HCT116 (cell line): Measurements from ENCODE around the gene KLK7. TPM values are rescaled to one million over a fixed set of nuclear protein-coding genes. Genes with fewer than 3 reads are reported as not detected.

Source experiments
- ATAC-seq: fragments of 200-7000 bp; cut with Tn5 transposase; 2 replicates; pipeline ENCODE4 v1.9.1; 2020; ENCODE audit warnings: mild to moderate bottlenecking, moderate library complexity
- BruUV-seq: library from RNA; stranded (reverse); fragments of 400-500 nt; replicated peaks from 2 replicates; lab custom pipeline; 2021; lab: Mats Ljungman, UMichigan
- CTCF ChIA-PET: fragments of 300-600 bp; sonication (Branson Sonifier 250); formaldehyde crosslinking; loops from one replicate; lab custom pipeline; 2021; ENCODE audit warnings: antibody characterized with exemption; lab: Charles Lee
- POLR2A ChIA-PET: fragments of 300-600, 350-600 bp; sonication (Branson Sonifier 250); formaldehyde crosslinking; loops from one replicate; lab custom pipeline; 2021; ENCODE audit warnings: antibody characterized with exemption; lab: Charles Lee
- RAD21 ChIA-PET, 2 experiments: fragments of 300-600 bp; sonication (Branson Sonifier 250); formaldehyde crosslinking; loops; one replicate each; lab custom pipeline; 2023; ENCODE audit warnings: low total read pairs in 2 of 2; ENCODE audit not compliant: uncharacterized antibody in 2 of 2, unreplicated experiment in 2 of 2, low non-redundant PET in 1 of 2; lab: Charles Lee
- DNase-seq: peaks from one replicate; pipeline ENCODE4 v3.0.0-alpha.2; 2010; ENCODE audit warnings: low read depth, low spot score
- H2AFZ ChIP-seq: fragments of 200-600 bp; shearing (Covaris generic), sonication (generic); 2 replicates; pipeline ENCODE4 v1.6.1; 2017; ENCODE audit warnings: low read depth, mixed run types, mixed read lengths, antibody characterized with exemption, low read length; ENCODE audit not compliant: poor library complexity, severe bottlenecking
- H3K27ac ChIP-seq: 2 replicates; pipeline ENCODE4 v1.5.1; 2012; ENCODE audit warnings: low read depth, low read length
- H3K27me3 ChIP-seq: fragments of 200-600 bp; sonication (generic); 2 replicates; pipeline ENCODE4 v1.6.1; 2016; ENCODE audit warnings: mixed run types, low read length, mixed read lengths; ENCODE audit not compliant: insufficient read depth
- H3K36me3 ChIP-seq, 2 experiments: fragments of 200-500 bp in 1 of 2; fragments of 200-600 bp in 1 of 2; sonication (Bioruptor generic) in 1 of 2; sonication (generic) in 1 of 2; 2 replicates each; pipeline versions ENCODE4 v1.5.1 to v1.6.1; 2014 to 2016; ENCODE audit warnings: low read length in 2 of 2, inconsistent platforms in 1 of 2, mixed read lengths in 1 of 2, mixed run types in 1 of 2; ENCODE audit not compliant: insufficient read depth in 2 of 2, control insufficient read depth in 1 of 2
- H3K4me1 ChIP-seq, 2 experiments: fragments of 200-600 bp in 1 of 2; sonication (generic) in 1 of 2; 2 replicates each; pipeline versions ENCODE4 v1.5.1 to v1.6.1; 2012 to 2017; ENCODE audit warnings: low read length in 2 of 2, inconsistent platforms in 1 of 2, mild to moderate bottlenecking in 1 of 2, mixed read lengths in 1 of 2, mixed run types in 1 of 2, moderate library complexity in 1 of 2; ENCODE audit not compliant: insufficient read depth in 2 of 2, control insufficient read depth in 1 of 2
- H3K4me2 ChIP-seq: fragments of 200-600 bp; sonication (generic); 2 replicates; pipeline ENCODE4 v1.6.1; 2017; ENCODE audit warnings: mixed run types, low read length, mixed read lengths
- H3K4me3 ChIP-seq, 2 experiments: fragments of 200-600 bp in 1 of 2; sonication (generic) in 1 of 2; replicated peaks in 1 of 2; 2 replicates each; pipeline ENCODE4 v1.5.1; 2011 to 2016; ENCODE audit warnings: low read length in 2 of 2, control low read depth in 1 of 2, low read depth in 1 of 2, mild to moderate bottlenecking in 1 of 2, mixed read lengths in 1 of 2, mixed run types in 1 of 2
- H3K79me2 ChIP-seq: fragments of 200-600 bp; sonication (generic); 2 replicates; pipeline ENCODE4 v1.6.1; 2017; ENCODE audit warnings: mild to moderate bottlenecking, mixed run types, low read length, moderate library complexity, mixed read lengths; ENCODE audit not compliant: insufficient read depth
- H3K9ac ChIP-seq: fragments of 200-600 bp; sonication (generic); 2 replicates; pipeline ENCODE4 v1.6.1; 2016; ENCODE audit warnings: low read length, mixed read lengths
- H3K9me2 ChIP-seq: fragments of 200-600 bp; sonication (generic), shearing (Covaris generic); 2 replicates; pipeline ENCODE4 v1.6.1; 2017; ENCODE audit warnings: mixed run types, mild to moderate bottlenecking, moderate library complexity; ENCODE audit not compliant: insufficient read depth
- H3K9me3 ChIP-seq, 2 experiments: fragments of 200-500 bp in 1 of 2; fragments of 200-600 bp in 1 of 2; sonication (Bioruptor generic) in 1 of 2; sonication (generic) in 1 of 2; 2 replicates each; pipeline ENCODE4 v1.6.1; 2014 to 2017; ENCODE audit warnings: low read length in 2 of 2, mixed read lengths in 2 of 2, inconsistent platforms in 1 of 2, low read depth in 1 of 2, mild to moderate bottlenecking in 1 of 2, mixed run types in 1 of 2, moderate library complexity in 1 of 2; ENCODE audit not compliant: control insufficient read depth in 1 of 2, insufficient read depth in 1 of 2
- H4K20me1 ChIP-seq: fragments of 200-600 bp; sonication (generic), shearing (Covaris generic); 2 replicates; pipeline ENCODE4 v1.6.1; 2017; ENCODE audit warnings: mixed run types, mild to moderate bottlenecking, moderate library complexity; ENCODE audit not compliant: insufficient read depth
- ATF3 ChIP-seq: IDR thresholded peaks from 2 replicates; pipeline ENCODE4 v1.6.1; 2012
- CBX3 ChIP-seq: IDR thresholded peaks from 2 replicates; pipeline ENCODE4 v1.6.1; 2012; ENCODE audit warnings: low read depth
- CEBPB ChIP-seq: IDR thresholded peaks from 2 replicates; pipeline ENCODE4 v1.6.1; 2012; ENCODE audit warnings: low read depth
- EGR1 ChIP-seq: IDR thresholded peaks from 2 replicates; pipeline ENCODE4 v1.6.1; 2012; ENCODE audit warnings: low read depth
- ELF1 ChIP-seq: IDR thresholded peaks from 2 replicates; pipeline ENCODE4 v1.6.1; 2012; ENCODE audit warnings: low read depth, borderline replicate concordance
- EZH2 ChIP-seq: fragments of 200-600 bp; sonication (generic); IDR thresholded peaks from 2 replicates; pipeline ENCODE4 v1.6.1; 2017; ENCODE audit warnings: antibody characterized with exemption, mixed run types
- EZH2phosphoT487 ChIP-seq: fragments of 200-600 bp; IDR thresholded peaks from 2 replicates; pipeline ENCODE4 v1.6.1; 2018; ENCODE audit warnings: antibody characterized with exemption, borderline replicate concordance
- FOSL1 ChIP-seq: IDR thresholded peaks from 2 replicates; pipeline ENCODE4 v1.6.1; 2012; ENCODE audit warnings: low read depth
- MAX ChIP-seq: IDR thresholded peaks from 2 replicates; pipeline ENCODE4 v1.6.1; 2012
- POLR2A ChIP-seq: IDR thresholded peaks from 2 replicates; pipeline ENCODE4 v1.7.0; 2011; ENCODE audit warnings: borderline replicate concordance; ENCODE audit not compliant: insufficient read depth, insufficient read length; ENCODE audit errors: extremely low read depth
- RAD21 ChIP-seq: IDR thresholded peaks from 2 replicates; pipeline ENCODE4 v1.6.1; 2012; ENCODE audit warnings: low read depth, mild to moderate bottlenecking
- REST ChIP-seq: IDR thresholded peaks from 2 replicates; pipeline ENCODE4 v1.6.1; 2012; ENCODE audit warnings: low read depth
- SIN3A ChIP-seq: IDR thresholded peaks from 2 replicates; pipeline ENCODE4 v1.6.1; 2012; ENCODE audit warnings: low read depth
- SP1 ChIP-seq: IDR thresholded peaks from 2 replicates; pipeline ENCODE4 v1.6.1; 2012; ENCODE audit warnings: low read depth
- SRF ChIP-seq: IDR thresholded peaks from 2 replicates; pipeline ENCODE4 v1.6.1; 2012; ENCODE audit warnings: low read depth
- TCF7L2 ChIP-seq: IDR thresholded peaks from 2 replicates; pipeline ENCODE4 v1.7.0; 2011; ENCODE audit warnings: borderline replicate concordance, inconsistent platforms; ENCODE audit not compliant: insufficient read depth, insufficient read length; ENCODE audit errors: extremely low read depth
- YY1 ChIP-seq: IDR thresholded peaks from 2 replicates; pipeline ENCODE4 v1.6.1; 2011; ENCODE audit warnings: low read length, low read depth, moderate library complexity, mild to moderate bottlenecking; ENCODE audit not compliant: insufficient replicate concordance; ENCODE audit errors: extremely low read depth
- ZBTB33 ChIP-seq: IDR thresholded peaks from 2 replicates; pipeline ENCODE4 v1.6.1; 2011; ENCODE audit warnings: mild to moderate bottlenecking, low read length, moderate library complexity; ENCODE audit not compliant: insufficient replicate concordance; ENCODE audit errors: extremely low read depth
- ZFX ChIP-seq: fragments of 450-650 bp; IDR thresholded peaks from 2 replicates; pipeline ENCODE4 v1.6.1; 2017
- ZNF274 ChIP-seq: fragments of 200-500 bp; sonication (Bioruptor generic); IDR thresholded peaks from 2 replicates; pipeline ENCODE4 v1.6.1; 2014; ENCODE audit warnings: mild to moderate bottlenecking, low read depth, low read length, inconsistent platforms
- intact Hi-C: fragments of 100-400 bp; cut with micrococcal nuclease; formaldehyde crosslinking; loops from 2 replicates; pipeline ENCODE4 v1.10.0; 2022
- total RNA-seq: library from RNA; stranded (reverse); gene quantifications from one replicate; pipeline ENCODE4 v1.2.1, GENCODE V29; 2021; ENCODE audit not compliant: unreplicated experiment

Gene KLK7
- total RNA-seq, 1 experiment from 2014 or later, result 30.5 TPM

- ChIA-PET POLR2A (interaction anchor here (0.9 kb wide), 1 partner anchor 9 kb away, joined by 3 read pairs; no protein-coding TSS in a partner anchor), RAD21 (no interaction called here), CTCF (interaction anchor here (0.7 to 1.2 kb wide), 3 partner anchors 9 to 69 kb away, joined by 3 read pairs; no protein-coding TSS in a partner anchor)
- Histone ChIP-seq H4K20me1 (no peaks in the 10 kb centered on the region), H3K4me1 (peaks cover 0 to 12% of the 10 kb centered on the region in 2 experiments; a peak in 2 of 4 replicates), H3K36me3 (no peaks in the 10 kb centered on the region), H3K9me2 (no peaks in the 10 kb centered on the region), H3K27me3 (no peaks in the 10 kb centered on the region), H3K4me2 (no peak overlapping the region), H3K9me3 (no peaks in the 10 kb centered on the region), H3K9ac (no peak overlapping the region), H3K27ac (no peak overlapping the region), H3K79me2 (no peaks in the 10 kb centered on the region), H3K4me3 (no peak overlapping the region), H2AFZ (no peak overlapping the region)
- intact Hi-C loops, result no loop called here
- TF ChIP-seq CBX3 (no peak), RAD21 (no peak), EZH2phosphoT487 (no peak), ZBTB33 (no peak), TCF7L2 (no peak), ELF1 (no peak), FOSL1 (no peak), SRF (no peak), EGR1 (no peak), MAX (no peak), ZFX (no peak), YY1 (no peak), POLR2A (no peak), CEBPB (no peak), EZH2 (no peak), SIN3A (no peak), SP1 (no peak), ZNF274 (no peak), ATF3 (no peak), REST (no peak)
- BruUV-seq, result no TSS peak
- no peak for ATAC-seq
- DNase-seq, result no peak
These were observed 44.2 kb upstream of the KLK7 start for GRCh38 chr19:51027873-51028272.
